ENCODE results near the gene KIF26B. TPM values are rescaled to one million over a fixed set of nuclear protein-coding genes. Genes with fewer than 3 reads are reported as not detected.

KIF26B gene
- total RNA-seq, 2 experiments from 2014 or later: not detected

- no peaks in the 10 kb centered on the region for H3K79me2 ChIP-seq (ENCODE audit: insufficient read depth, low read depth, low read length)
- H3K9me2 ChIP-seq (ENCODE audit: insufficient read depth, low read length): no peaks in the 10 kb centered on the region
- H3K27ac ChIP-seq (ENCODE audit: low read depth, low read length, poor library complexity, severe bottlenecking): no peak overlapping the region
- H3K4me3 ChIP-seq (ENCODE audit: low read depth, low read length, poor library complexity, severe bottlenecking): no peak overlapping the region
- no peaks in the 10 kb centered on the region for H3K9me3 ChIP-seq (ENCODE audit: low read length)
- DNase-seq (ENCODE audit: low spot score): no peak
- BruUV-seq (replicated peaks): no TSS peak
- H3K4me2 ChIP-seq (ENCODE audit: low read length): no peak overlapping the region
- no peak for TF ChIP-seq CTCF (conservative IDR thresholded peaks at IDR 0.05; ENCODE audit: low read length)
- no peak for TF ChIP-seq EZH2phosphoT487 (IDR thresholded peaks at IDR 0.05; ENCODE audit: borderline replicate concordance, low read depth, low read length)
- H3K36me3 ChIP-seq (ENCODE audit: insufficient read depth, low read length): no peaks in the 10 kb centered on the region
- no peak overlapping the region for H2AFZ ChIP-seq (ENCODE audit: low read length)
- H3K4me1 ChIP-seq (ENCODE audit: insufficient read depth, low read length, poor library complexity, severe bottlenecking): no peaks in the 10 kb centered on the region
- intact Hi-C loops (cut with micrococcal nuclease; ENCODE audit: unreplicated experiment): no loop called here
- no peaks in the 10 kb centered on the region for H4K20me1 ChIP-seq (ENCODE audit: insufficient read depth, low read length)
- ChIA-PET POLR2A (interaction anchor here (0.7 kb wide), 1 partner anchor 11 kb away, joined by 4 read pairs; no protein-coding TSS in a partner anchor), CTCF (ENCODE audit: unreplicated experiment) (no interaction called here)
Observed at GRCh38 chr1:245419461-245419978, 264.7 kb downstream of the KIF26B start.

GRCh38 chr1:245419989-245420388 is 265.2 kb downstream of the KIF26B start:
- DNase-seq (ENCODE audit: low spot score): no peak
- Histone ChIP-seq H3K9me3 (ENCODE audit: low read length) (no peaks in the 10 kb centered on the region), H3K4me2 (ENCODE audit: low read length) (no peak overlapping the region), H3K9me2 (ENCODE audit: insufficient read depth, low read length) (no peaks in the 10 kb centered on the region), H3K4me3 (ENCODE audit: low read depth, low read length, poor library complexity, severe bottlenecking) (no peak overlapping the region), H2AFZ (ENCODE audit: low read length) (no peak overlapping the region), H4K20me1 (ENCODE audit: insufficient read depth, low read length) (no peaks in the 10 kb centered on the region), H3K36me3 (ENCODE audit: insufficient read depth, low read length) (no peaks in the 10 kb centered on the region), H3K79me2 (ENCODE audit: insufficient read depth, low read depth, low read length) (no peaks in the 10 kb centered on the region), H3K27ac (ENCODE audit: low read depth, low read length, poor library complexity, severe bottlenecking) (no peak overlapping the region), H3K4me1 (ENCODE audit: insufficient read depth, low read length, poor library complexity, severe bottlenecking) (no peaks in the 10 kb centered on the region)
- ChIA-PET CTCF (ENCODE audit: unreplicated experiment) (no interaction called here), POLR2A (interaction anchor here (0.7 kb wide), 1 partner anchor 11 kb away, joined by 4 read pairs; no protein-coding TSS in a partner anchor)
- BruUV-seq (replicated peaks): no TSS peak
- intact Hi-C loops (cut with micrococcal nuclease; ENCODE audit: unreplicated experiment): no loop called here
- TF ChIP-seq CTCF (conservative IDR thresholded peaks at IDR 0.05; ENCODE audit: low read length) (no peak), EZH2phosphoT487 (IDR thresholded peaks at IDR 0.05; ENCODE audit: borderline replicate concordance, low read depth, low read length) (no peak)

- Histone ChIP-seq H3K36me3 (ENCODE audit: insufficient read depth, low read length) (no peaks in the 10 kb centered on the region), H2AFZ (ENCODE audit: low read length) (no peak overlapping the region), H3K79me2 (ENCODE audit: insufficient read depth, low read depth, low read length) (no peaks in the 10 kb centered on the region), H3K4me2 (ENCODE audit: low read length) (no peak overlapping the region), H3K27ac (ENCODE audit: low read depth, low read length, poor library complexity, severe bottlenecking) (no peak overlapping the region), H3K9me2 (ENCODE audit: insufficient read depth, low read length) (no peaks in the 10 kb centered on the region), H3K9me3 (ENCODE audit: low read length) (no peaks in the 10 kb centered on the region), H3K4me1 (ENCODE audit: insufficient read depth, low read length, poor library complexity, severe bottlenecking) (no peaks in the 10 kb centered on the region), H4K20me1 (ENCODE audit: insufficient read depth, low read length) (no peaks in the 10 kb centered on the region), H3K4me3 (ENCODE audit: low read depth, low read length, poor library complexity, severe bottlenecking) (no peak overlapping the region)
- TF ChIP-seq CTCF (conservative IDR thresholded peaks at IDR 0.05; ENCODE audit: low read length) (no peak), EZH2phosphoT487 (IDR thresholded peaks at IDR 0.05; ENCODE audit: borderline replicate concordance, low read depth, low read length) (no peak)
- DNase-seq (ENCODE audit: low spot score): no peak
- no TSS peak for BruUV-seq (replicated peaks)
- ChIA-PET POLR2A (interaction anchor here (1.3 kb wide), 1 partner anchor 9 kb away, joined by 4 read pairs; no protein-coding TSS in a partner anchor), CTCF (ENCODE audit: unreplicated experiment) (no interaction called here)
- intact Hi-C loops (cut with micrococcal nuclease; ENCODE audit: unreplicated experiment): no loop called here
Observed at GRCh38 chr1:245420926-245421325, 266.1 kb downstream of the KIF26B start.

Data from OCI-LY7 (cell line).